Superior temporal gyrus (tissue), 1 donor: ENCODE data around the gene PNPT1.
"Not testable (repeated sequence)": the region's sequence is repeated elsewhere in the genome, so short reads cannot be mapped to it uniquely, and the experiment has no call there.

ENCODE experiments used
- DNase-seq: peaks from one replicate; pipeline ENCODE4 v3.0.0-alpha.2; 2016; ENCODE audit errors: extremely low spot score

The PNPT1 gene

GRCh38 chr2:55596795-55597194 lies 96.8 kb downstream of the PNPT1 start:
- DNase-seq, result not testable (repeated sequence)

GRCh38 chr2:55595536-55595935 lies 98.1 kb downstream of the PNPT1 start:
- no peak for DNase-seq

- no peak for DNase-seq
These were observed 101.5 kb downstream of the PNPT1 start for GRCh38 chr2:55592130-55592529.

DNA sequence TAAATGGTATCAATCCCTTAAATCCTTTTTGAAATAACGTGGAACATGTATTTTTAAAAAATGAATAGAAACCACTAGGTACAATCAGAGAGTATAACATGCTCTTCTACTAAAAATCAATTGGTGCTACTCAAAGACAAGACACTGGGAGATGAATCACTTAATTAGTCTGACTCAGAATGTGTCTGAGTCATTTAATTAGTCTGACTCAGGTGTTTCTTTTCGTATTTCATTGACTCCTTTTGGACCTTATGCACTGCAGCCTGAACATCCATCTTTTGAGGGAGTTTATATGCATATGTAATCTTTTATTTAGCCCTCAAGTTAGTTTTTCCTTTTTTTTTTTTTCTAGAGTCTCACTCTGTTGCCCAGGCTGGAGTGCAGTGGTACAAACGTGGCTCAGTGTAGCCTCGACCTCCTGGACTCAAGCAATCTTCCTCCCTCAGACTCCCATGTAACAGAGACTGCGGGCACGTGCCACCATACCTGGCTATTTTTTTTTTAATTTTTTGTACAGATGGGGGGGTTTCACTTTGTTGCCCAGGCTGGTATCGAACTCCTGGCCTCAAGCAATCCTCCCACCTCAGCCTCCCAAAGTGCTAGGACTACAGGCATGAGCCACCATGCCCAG lies 102.7 kb downstream of the PNPT1 start:
- DNase-seq, result no peak

- DNase-seq, result no peak
These were observed 108.1 kb downstream of the PNPT1 start for GRCh38 chr2:55585451-55586080.
